Nephron (organoid): ENCODE results near the gene PTPN7.
"Not testable (repeated sequence)": the region's sequence is repeated elsewhere in the genome, so short reads cannot be mapped to it uniquely, and the experiment has no call there.

Experiments
- H3K27ac Mint-ChIP-seq, 3 experiments: 2 replicates each; pipeline ENCODE4 v1.8.0; 2020; ENCODE audit warnings: mixed read lengths in 3 of 3, mild to moderate bottlenecking in 2 of 3, moderate library complexity in 1 of 3
- H3K27me3 Mint-ChIP-seq: 2 replicates; pipeline ENCODE4 v1.8.0; 2021; ENCODE audit warnings: low read depth, mild to moderate bottlenecking, moderate library complexity, mixed read lengths
- H3K36me3 Mint-ChIP-seq: 2 replicates; pipeline ENCODE4 v1.8.0; 2020; ENCODE audit warnings: low read depth, mixed read lengths
- H3K4me1 Mint-ChIP-seq: 2 replicates; pipeline ENCODE4 v1.8.0; 2020; ENCODE audit warnings: mixed read lengths
- H3K4me3 Mint-ChIP-seq, 3 experiments: 2 replicates each; pipeline ENCODE4 v1.8.0; 2020; ENCODE audit warnings: mild to moderate bottlenecking in 3 of 3, mixed read lengths in 3 of 3, moderate library complexity in 2 of 3
- H3K9me3 Mint-ChIP-seq: 2 replicates; pipeline ENCODE4 v1.8.0; 2020; ENCODE audit warnings: mixed read lengths
- TF ChIP-seq, protein P1 (sequence below), 3 experiments: fragments of 200-600 bp; sonication (generic); IDR thresholded peaks; one replicate each; pipeline ENCODE4 v1.5.0; 2021; ENCODE audit warnings: antibody characterized with exemption in 3 of 3; ENCODE audit not compliant: unreplicated experiment in 3 of 3

Gene PTPN7

GRCh38 chr1:202171292-202172014, 11.1 kb upstream of the PTPN7 start:
- Mint-ChIP-seq H3K27me3 (peaks cover 8% of the 10 kb centered on the region), H3K9me3 (no peaks in the 10 kb centered on the region), H3K4me3 (no peak overlapping the region), H3K4me1 (peaks cover 21% of the 10 kb centered on the region), H3K36me3 (no peaks in the 10 kb centered on the region), H3K27ac (no peak overlapping the region)
- TF ChIP-seq, protein P1, sequence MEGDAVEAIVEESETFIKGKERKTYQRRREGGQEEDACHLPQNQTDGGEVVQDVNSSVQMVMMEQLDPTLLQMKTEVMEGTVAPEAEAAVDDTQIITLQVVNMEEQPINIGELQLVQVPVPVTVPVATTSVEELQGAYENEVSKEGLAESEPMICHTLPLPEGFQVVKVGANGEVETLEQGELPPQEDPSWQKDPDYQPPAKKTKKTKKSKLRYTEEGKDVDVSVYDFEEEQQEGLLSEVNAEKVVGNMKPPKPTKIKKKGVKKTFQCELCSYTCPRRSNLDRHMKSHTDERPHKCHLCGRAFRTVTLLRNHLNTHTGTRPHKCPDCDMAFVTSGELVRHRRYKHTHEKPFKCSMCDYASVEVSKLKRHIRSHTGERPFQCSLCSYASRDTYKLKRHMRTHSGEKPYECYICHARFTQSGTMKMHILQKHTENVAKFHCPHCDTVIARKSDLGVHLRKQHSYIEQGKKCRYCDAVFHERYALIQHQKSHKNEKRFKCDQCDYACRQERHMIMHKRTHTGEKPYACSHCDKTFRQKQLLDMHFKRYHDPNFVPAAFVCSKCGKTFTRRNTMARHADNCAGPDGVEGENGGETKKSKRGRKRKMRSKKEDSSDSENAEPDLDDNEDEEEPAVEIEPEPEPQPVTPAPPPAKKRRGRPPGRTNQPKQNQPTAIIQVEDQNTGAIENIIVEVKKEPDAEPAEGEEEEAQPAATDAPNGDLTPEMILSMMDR (IDR thresholded peaks at IDR 0.05; ENCODE audit: unreplicated experiment in 3 of 3): no peak

DNA sequence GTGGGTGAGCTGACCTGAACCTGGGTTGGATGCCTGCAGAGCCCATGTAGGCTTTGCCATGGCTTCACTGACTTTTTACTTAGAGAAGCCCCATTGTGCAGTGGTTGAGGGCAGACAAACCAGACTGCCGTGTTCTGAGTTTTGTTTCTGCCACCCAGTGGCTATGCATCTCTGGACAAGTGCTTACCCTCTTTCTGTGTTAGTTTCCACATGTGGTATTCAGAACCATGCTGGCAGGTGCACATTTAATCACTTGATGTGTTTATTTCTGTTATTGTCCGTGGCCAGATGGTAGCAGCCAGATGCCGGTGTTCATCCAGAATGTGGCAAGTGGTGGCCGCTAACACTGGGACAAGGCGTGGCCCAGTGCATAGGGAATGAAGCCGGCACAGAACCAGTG, 10.3 kb upstream of the PTPN7 start:
- peaks cover 27% of the 10 kb centered on the region for H3K4me1 Mint-ChIP-seq
- no peaks in the 10 kb centered on the region for H3K9me3 Mint-ChIP-seq
- H3K27me3 Mint-ChIP-seq: peaks cover 8% of the 10 kb centered on the region
- H3K27ac Mint-ChIP-seq: no peak overlapping the region
- TF ChIP-seq, protein P1 (IDR thresholded peaks at IDR 0.05; ENCODE audit: unreplicated experiment in 3 of 3): no peak
- H3K36me3 Mint-ChIP-seq: no peaks in the 10 kb centered on the region
- H3K4me3 Mint-ChIP-seq: no peak overlapping the region

DNA sequence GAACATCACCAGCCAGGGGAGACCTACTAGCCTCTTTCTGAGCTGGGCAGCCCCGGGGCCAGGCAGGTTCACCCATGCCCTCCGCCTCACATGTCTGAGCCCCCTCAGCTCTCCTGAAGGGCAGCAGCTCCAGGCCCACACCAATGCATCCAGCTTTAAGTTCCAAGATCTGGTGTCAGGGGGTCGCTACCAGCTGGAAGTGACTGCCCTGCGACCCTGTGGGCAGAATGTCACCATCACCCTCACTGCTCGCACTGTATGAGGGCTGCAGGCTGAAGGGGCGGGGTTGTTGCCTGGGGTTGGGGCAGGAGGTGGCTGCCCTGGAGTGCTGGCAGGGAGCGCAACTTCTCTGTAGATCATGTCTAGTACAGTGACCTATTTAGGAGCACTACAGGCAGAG, 8.5 kb upstream of the PTPN7 start:
- no peak overlapping the region for H3K27ac Mint-ChIP-seq
- H3K4me3 Mint-ChIP-seq: no peak overlapping the region
- TF ChIP-seq, protein P1 (IDR thresholded peaks at IDR 0.05; ENCODE audit: unreplicated experiment in 3 of 3): no peak
- H3K4me1 Mint-ChIP-seq: peaks cover 35% of the 10 kb centered on the region
- H3K9me3 Mint-ChIP-seq: no peaks in the 10 kb centered on the region
- no peaks in the 10 kb centered on the region for H3K36me3 Mint-ChIP-seq
- peaks cover 13% of the 10 kb centered on the region for H3K27me3 Mint-ChIP-seq

DNA sequence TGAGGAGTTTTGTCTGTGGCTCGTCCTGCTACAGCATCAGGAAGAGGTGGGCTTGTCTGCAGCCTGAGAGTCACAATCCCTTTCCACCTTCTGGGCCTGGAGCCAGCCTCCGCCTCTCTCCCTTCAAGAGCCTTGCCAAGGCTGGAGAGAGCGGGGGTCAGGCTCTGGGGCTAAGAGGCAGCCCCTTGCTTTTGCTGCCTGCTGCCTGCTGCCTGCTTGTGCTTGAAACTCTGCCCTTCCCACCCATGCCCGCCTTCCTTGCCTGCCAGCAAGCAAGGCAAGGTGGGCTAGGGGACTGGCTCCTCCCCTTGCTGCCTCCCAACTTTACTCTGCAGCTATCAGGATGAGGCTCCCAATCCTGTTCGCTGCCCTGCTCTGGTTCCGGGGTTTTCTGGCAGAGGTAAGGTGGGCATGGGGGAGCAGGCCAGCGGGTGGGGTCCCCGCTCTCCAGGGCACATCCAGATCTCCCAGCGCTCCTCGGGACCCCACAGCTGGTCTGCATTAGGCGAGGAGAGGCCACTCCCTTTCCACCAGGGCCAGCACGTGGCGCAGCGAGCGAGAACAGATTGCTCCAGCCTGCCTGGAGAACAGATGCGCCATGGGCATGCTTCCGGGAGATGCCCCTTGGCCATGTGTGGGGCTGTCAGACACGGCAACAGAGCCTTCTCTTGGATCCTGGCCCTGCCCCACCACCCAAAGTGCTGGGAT, 7.5 kb upstream of the PTPN7 start:
- Mint-ChIP-seq H3K9me3 (no peaks in the 10 kb centered on the region), H3K27ac (peak overlapping the region; percentile 59 to 79 (median 78)), H3K4me1 (peaks cover 38% of the 10 kb centered on the region)

DNA sequence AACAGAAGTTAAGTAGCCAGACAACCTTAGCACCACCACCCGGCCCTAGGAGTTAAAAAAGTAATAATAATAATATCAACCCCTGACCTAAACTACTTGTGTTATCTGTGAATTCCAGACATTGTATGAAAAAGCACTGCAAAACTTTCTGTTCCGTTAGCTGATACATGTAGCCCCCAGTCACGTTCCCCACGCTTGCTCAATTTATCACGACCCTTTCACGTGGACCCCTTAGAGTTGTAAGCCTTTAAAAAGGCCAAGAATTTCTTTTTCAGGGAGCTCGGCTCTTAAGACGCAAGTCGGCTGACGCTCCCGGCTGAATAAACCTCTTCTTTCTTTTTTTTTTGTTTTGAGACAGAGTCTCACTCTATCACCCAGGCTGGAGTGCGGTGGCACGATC, 6.7 kb upstream of the PTPN7 start:
- Mint-ChIP-seq H3K4me3 (peak overlapping the region in 1 of 3 experiments; percentile 8), H3K27ac (peak overlapping the region; percentile 59 to 79 (median 78)), H3K27me3 (peaks cover 13% of the 10 kb centered on the region), H3K4me1 (peaks cover 43% of the 10 kb centered on the region)
- H3K9me3 Mint-ChIP-seq, H3K36me3 Mint-ChIP-seq: not testable (repeated sequence)

More for the DNA sequence above, 7.5 kb upstream of the PTPN7 start:
- Mint-ChIP-seq H3K27me3 (peaks cover 13% of the 10 kb centered on the region), H3K36me3 (no peaks in the 10 kb centered on the region), H3K4me3 (peak overlapping the region in 1 of 3 experiments; percentile 23)
- TF ChIP-seq, protein P1 (IDR thresholded peaks at IDR 0.05; ENCODE audit: unreplicated experiment in 3 of 3): no peak

GRCh38 chr1:202165942-202166843, 5.8 kb upstream of the PTPN7 start:
- Mint-ChIP-seq H3K9me3 (no peaks in the 10 kb centered on the region), H3K4me3 (no peak overlapping the region), H3K4me1 (peaks cover 48% of the 10 kb centered on the region), H3K27me3 (peaks cover 13% of the 10 kb centered on the region), H3K27ac (peak overlapping the region; percentile 59 to 79 (median 78)), H3K36me3 (no peaks in the 10 kb centered on the region)
- TF ChIP-seq, protein P1 (IDR thresholded peaks at IDR 0.05; ENCODE audit: unreplicated experiment in 3 of 3): no peak
